Measurements from ENCODE around the gene AMMECR1L.

The AMMECR1L gene

GRCh38 chr2:127874378-127875269, 11.1 kb downstream of the AMMECR1L start:
- no peak overlapping the region; the same call in 1 of the 2 replicates for H3K4me3 ChIP-seq (ENCODE audit: low read length)
- TF ChIP-seq ZNF274 (IDR thresholded peaks at IDR 0.05; ENCODE audit: low read depth, low read length), result no peak

- no peak overlapping the region for H3K4me3 ChIP-seq (ENCODE audit: low read length)
- no peak for TF ChIP-seq ZNF274 (IDR thresholded peaks at IDR 0.05; ENCODE audit: low read depth, low read length)
Observed at GRCh38 chr2:127873707-127874303, 12.0 kb downstream of the AMMECR1L start.

GRCh38 chr2:127872354-127872753, 13.4 kb downstream of the AMMECR1L start:
- H3K4me3 ChIP-seq (ENCODE audit: low read length), result no peak overlapping the region
- no peak for TF ChIP-seq ZNF274 (IDR thresholded peaks at IDR 0.05; ENCODE audit: low read depth, low read length)

- H3K4me3 ChIP-seq (ENCODE audit: low read length), result no peak overlapping the region
- TF ChIP-seq ZNF274 (IDR thresholded peaks at IDR 0.05; ENCODE audit: low read depth, low read length), result no peak
Observed at GRCh38 chr2:127865926-127866325, 19.8 kb downstream of the AMMECR1L start.

- no peak overlapping the region for H3K4me3 ChIP-seq (ENCODE audit: low read length)
- no peak for TF ChIP-seq ZNF274 (IDR thresholded peaks at IDR 0.05; ENCODE audit: low read depth, low read length)
Observed at GRCh38 chr2:127864877-127865276, 20.9 kb downstream of the AMMECR1L start.

GRCh38 chr2:127862228-127862627, 23.5 kb downstream of the AMMECR1L start:
- TF ChIP-seq ZNF274 (IDR thresholded peaks at IDR 0.05; ENCODE audit: low read depth, low read length), result no peak
- no peak overlapping the region for H3K4me3 ChIP-seq (ENCODE audit: low read length)

- no peak overlapping the region for H3K4me3 ChIP-seq (ENCODE audit: low read length)
- no peak for TF ChIP-seq ZNF274 (IDR thresholded peaks at IDR 0.05; ENCODE audit: low read depth, low read length)
Observed at GRCh38 chr2:127860130-127860529, 25.6 kb downstream of the AMMECR1L start.

GRCh38 chr2:127859712-127860085, 26.1 kb downstream of the AMMECR1L start:
- no peak overlapping the region for H3K4me3 ChIP-seq (ENCODE audit: low read length)
- TF ChIP-seq ZNF274 (IDR thresholded peaks at IDR 0.05; ENCODE audit: low read depth, low read length), result no peak

GRCh38 chr2:127857265-127857808, 28.4 kb downstream of the AMMECR1L start:
- H3K4me3 ChIP-seq (ENCODE audit: low read length), result peak overlapping the region; percentile 94
- TF ChIP-seq ZNF274 (IDR thresholded peaks at IDR 0.05; ENCODE audit: low read depth, low read length), result no peak

GRCh38 chr2:127853671-127854070, 32.1 kb downstream of the AMMECR1L start:
- no peak overlapping the region for H3K4me3 ChIP-seq (ENCODE audit: low read length)
- no peak for TF ChIP-seq ZNF274 (IDR thresholded peaks at IDR 0.05; ENCODE audit: low read depth, low read length)

GRCh38 chr2:127852388-127852787, 33.4 kb downstream of the AMMECR1L start:
- TF ChIP-seq ZNF274 (IDR thresholded peaks at IDR 0.05; ENCODE audit: low read depth, low read length), result no peak
- no peak overlapping the region for H3K4me3 ChIP-seq (ENCODE audit: low read length)

GRCh38 chr2:127847931-127848330, 37.8 kb downstream of the AMMECR1L start:
- TF ChIP-seq ZNF274 (IDR thresholded peaks at IDR 0.05; ENCODE audit: low read depth, low read length), result no peak
- H3K4me3 ChIP-seq (ENCODE audit: low read length), result no peak overlapping the region

GRCh38 chr2:127844973-127845372, 40.8 kb downstream of the AMMECR1L start:
- TF ChIP-seq ZNF274 (IDR thresholded peaks at IDR 0.05; ENCODE audit: low read depth, low read length), result no peak
- H3K4me3 ChIP-seq (ENCODE audit: low read length), result no peak overlapping the region

- no peak overlapping the region for H3K4me3 ChIP-seq (ENCODE audit: low read length)
- TF ChIP-seq ZNF274 (IDR thresholded peaks at IDR 0.05; ENCODE audit: low read depth, low read length), result no peak
Observed at GRCh38 chr2:127843677-127844076, 42.1 kb downstream of the AMMECR1L start.

Measured in GM08714 (cell line).